ENCODE results near the gene UTS2R.
A peak's percentile ranks its signal among the peaks of the same experiment; 100 is the strongest.

UTS2R gene

GRCh38 chr17:82334204-82334621 is 37.4 kb upstream of the UTS2R start (continued):
- no peak for TF ChIP-seq ZNF433 (tag by site-specific recombination; IDR thresholded peaks at IDR 0.05; ENCODE audit: low read depth)
- TF ChIP-seq ZNF639 (tag by site-specific recombination; IDR thresholded peaks at IDR 0.05): no peak
- no peak for TF ChIP-seq ZNF114 (tag by site-specific recombination; IDR thresholded peaks at IDR 0.05)
- TF ChIP-seq, protein P1, sequence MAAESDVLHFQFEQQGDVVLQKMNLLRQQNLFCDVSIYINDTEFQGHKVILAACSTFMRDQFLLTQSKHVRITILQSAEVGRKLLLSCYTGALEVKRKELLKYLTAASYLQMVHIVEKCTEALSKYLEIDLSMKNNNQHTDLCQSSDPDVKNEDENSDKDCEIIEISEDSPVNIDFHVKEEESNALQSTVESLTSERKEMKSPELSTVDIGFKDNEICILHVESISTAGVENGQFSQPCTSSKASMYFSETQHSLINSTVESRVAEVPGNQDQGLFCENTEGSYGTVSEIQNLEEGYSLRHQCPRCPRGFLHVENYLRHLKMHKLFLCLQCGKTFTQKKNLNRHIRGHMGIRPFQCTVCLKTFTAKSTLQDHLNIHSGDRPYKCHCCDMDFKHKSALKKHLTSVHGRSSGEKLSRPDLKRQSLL (tag by site-specific recombination; IDR thresholded peaks at IDR 0.05): no peak
- no peak for TF ChIP-seq ZNF621 (tag by site-specific recombination; IDR thresholded peaks at IDR 0.05)

DNA sequence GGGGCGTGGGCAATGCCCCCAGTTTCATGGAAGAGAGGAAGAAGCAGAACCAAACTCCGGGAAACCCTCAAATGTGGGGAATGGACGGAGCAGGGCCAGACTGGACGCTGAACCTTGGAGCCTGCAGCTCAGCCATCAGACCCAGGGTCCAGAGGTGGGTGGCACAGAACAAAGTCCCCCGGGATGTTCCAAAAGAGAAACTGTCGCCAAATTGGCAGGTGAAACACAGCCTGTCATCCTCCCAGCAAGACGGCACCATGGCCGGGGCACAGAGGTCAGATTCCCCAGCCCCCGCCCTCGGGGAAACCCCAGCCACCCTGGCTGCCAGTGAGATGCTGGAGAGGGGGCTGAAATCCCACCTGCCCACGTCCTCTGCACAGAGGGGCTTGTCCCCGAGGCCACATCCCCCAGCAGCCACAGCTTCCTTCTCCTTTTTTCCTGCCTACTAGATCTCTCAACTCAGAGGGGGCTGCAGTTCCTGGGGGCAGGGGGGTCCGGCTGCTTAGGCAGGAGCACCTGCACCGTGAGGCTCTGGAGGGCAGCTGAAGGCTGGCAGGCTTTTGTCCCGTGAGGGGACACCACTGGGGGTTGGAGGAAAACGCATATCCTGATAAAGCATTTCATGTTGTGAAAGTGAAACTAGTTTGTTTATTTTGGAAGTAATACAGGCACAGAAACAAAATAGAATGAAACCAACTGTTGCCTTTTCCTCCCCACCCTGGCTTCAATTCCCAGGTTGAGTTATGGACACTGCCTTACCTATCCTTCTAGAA is 36.8 kb upstream of the UTS2R start:
- ChIA-PET POLR2A (interaction anchor here (2.0 kb wide), 1 partner anchor 43 kb away, joined by 9 read pairs; no protein-coding TSS in a partner anchor), CTCF (interaction anchor here (0.6 to 0.7 kb wide), 2 partner anchors 14 to 16 kb away, joined by 3 to 4 read pairs; no protein-coding TSS in a partner anchor)
- Histone ChIP-seq H3K36me3 (ENCODE audit: control insufficient read depth in 2 of 2, insufficient read depth in 1 of 2, low read length in 2 of 2) (no peaks in the 10 kb centered on the region), H3K27ac (ENCODE audit: extremely low read depth, low read depth, low read length) (peak overlapping the region; percentile 45; the same call in 1 of the 2 replicates), H3K4me1 (ENCODE audit: control insufficient read depth, insufficient read depth, low read length) (peaks cover 27% of the 10 kb centered on the region), H3K9me3 (ENCODE audit: control insufficient read depth, insufficient read depth, low read depth, low read length) (no peaks in the 10 kb centered on the region), H3K4me3 (ENCODE audit: low read depth, low read length) (no peak overlapping the region)
- peak; percentile 48; the same call in 1 of the 2 replicates for TF ChIP-seq ZBTB20 (tag by site-specific recombination; IDR thresholded peaks at IDR 0.05)
- TF ChIP-seq ZNF518A (tag by site-specific recombination; conservative IDR thresholded peaks at IDR 0.05; ENCODE audit: low read depth): no peak
- no peak for TF ChIP-seq ZNF132 (tag by site-specific recombination; IDR thresholded peaks at IDR 0.05; ENCODE audit: borderline replicate concordance)
- TF ChIP-seq, protein P2, sequence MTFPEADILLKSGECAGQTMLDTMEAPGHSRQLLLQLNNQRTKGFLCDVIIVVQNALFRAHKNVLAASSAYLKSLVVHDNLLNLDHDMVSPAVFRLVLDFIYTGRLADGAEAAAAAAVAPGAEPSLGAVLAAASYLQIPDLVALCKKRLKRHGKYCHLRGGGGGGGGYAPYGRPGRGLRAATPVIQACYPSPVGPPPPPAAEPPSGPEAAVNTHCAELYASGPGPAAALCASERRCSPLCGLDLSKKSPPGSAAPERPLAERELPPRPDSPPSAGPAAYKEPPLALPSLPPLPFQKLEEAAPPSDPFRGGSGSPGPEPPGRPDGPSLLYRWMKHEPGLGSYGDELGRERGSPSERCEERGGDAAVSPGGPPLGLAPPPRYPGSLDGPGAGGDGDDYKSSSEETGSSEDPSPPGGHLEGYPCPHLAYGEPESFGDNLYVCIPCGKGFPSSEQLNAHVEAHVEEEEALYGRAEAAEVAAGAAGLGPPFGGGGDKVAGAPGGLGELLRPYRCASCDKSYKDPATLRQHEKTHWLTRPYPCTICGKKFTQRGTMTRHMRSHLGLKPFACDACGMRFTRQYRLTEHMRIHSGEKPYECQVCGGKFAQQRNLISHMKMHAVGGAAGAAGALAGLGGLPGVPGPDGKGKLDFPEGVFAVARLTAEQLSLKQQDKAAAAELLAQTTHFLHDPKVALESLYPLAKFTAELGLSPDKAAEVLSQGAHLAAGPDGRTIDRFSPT (tag by site-specific recombination; IDR thresholded peaks at IDR 0.05): 0 out of 2 replicates have a peak, but pooled peaks have one; percentile 9
- TF ChIP-seq ZFHX2 (tag by site-specific recombination; conservative IDR thresholded peaks at IDR 0.05): no peak
- TF ChIP-seq KLF1 (tag by site-specific recombination; IDR thresholded peaks at IDR 0.05): no peak
- TF ChIP-seq, protein P3, sequence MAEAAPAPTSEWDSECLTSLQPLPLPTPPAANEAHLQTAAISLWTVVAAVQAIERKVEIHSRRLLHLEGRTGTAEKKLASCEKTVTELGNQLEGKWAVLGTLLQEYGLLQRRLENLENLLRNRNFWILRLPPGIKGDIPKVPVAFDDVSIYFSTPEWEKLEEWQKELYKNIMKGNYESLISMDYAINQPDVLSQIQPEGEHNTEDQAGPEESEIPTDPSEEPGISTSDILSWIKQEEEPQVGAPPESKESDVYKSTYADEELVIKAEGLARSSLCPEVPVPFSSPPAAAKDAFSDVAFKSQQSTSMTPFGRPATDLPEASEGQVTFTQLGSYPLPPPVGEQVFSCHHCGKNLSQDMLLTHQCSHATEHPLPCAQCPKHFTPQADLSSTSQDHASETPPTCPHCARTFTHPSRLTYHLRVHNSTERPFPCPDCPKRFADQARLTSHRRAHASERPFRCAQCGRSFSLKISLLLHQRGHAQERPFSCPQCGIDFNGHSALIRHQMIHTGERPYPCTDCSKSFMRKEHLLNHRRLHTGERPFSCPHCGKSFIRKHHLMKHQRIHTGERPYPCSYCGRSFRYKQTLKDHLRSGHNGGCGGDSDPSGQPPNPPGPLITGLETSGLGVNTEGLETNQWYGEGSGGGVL (tag by site-specific recombination; IDR thresholded peaks at IDR 0.05): no peak
- TF ChIP-seq PRDM6 (tag by site-specific recombination; IDR thresholded peaks at IDR 0.05): peak; percentile 66
- no peak for TF ChIP-seq ZNF223 (tag by site-specific recombination; IDR thresholded peaks at IDR 0.05)
- TF ChIP-seq WT1 (tag by site-specific recombination; IDR thresholded peaks at IDR 0.05): 0 out of 2 replicates have a peak, but pooled peaks have one; percentile 13
- no peak for TF ChIP-seq MYNN (tag by site-specific recombination; IDR thresholded peaks at IDR 0.05; ENCODE audit: borderline replicate concordance)
- no peak for TF ChIP-seq ZFP37 (tag by site-specific recombination; IDR thresholded peaks at IDR 0.05)
- no peak for TF ChIP-seq ZNF529 (tag by site-specific recombination; IDR thresholded peaks at IDR 0.05; ENCODE audit: insufficient replicate concordance)
- no peak for TF ChIP-seq GLI2 (tag by site-specific recombination; IDR thresholded peaks at IDR 0.05; ENCODE audit: borderline replicate concordance, low read depth)
- TF ChIP-seq ZNF302 (tag by site-specific recombination; IDR thresholded peaks at IDR 0.05; ENCODE audit: low read depth): no peak
- no peak for TF ChIP-seq ZSCAN23 (tag by site-specific recombination; IDR thresholded peaks at IDR 0.05)
- peak; percentile 94 for TF ChIP-seq GLIS1 (tag by site-specific recombination; IDR thresholded peaks at IDR 0.05)
